PC-3 (cell line): ENCODE data around the gene ANGPTL4. TPM values are rescaled to one million over a fixed set of nuclear protein-coding genes. Genes with fewer than 3 reads are reported as not detected.
A peak's percentile ranks its signal among the peaks of the same experiment; 100 is the strongest.

ENCODE experiments used
- ATAC-seq: fragments of 200-7000 bp; cut with Tn5 transposase; 2 replicates; pipeline ENCODE4 v1.9.1; 2020; ENCODE audit warnings: mild to moderate bottlenecking, moderate library complexity
- BruUV-seq: library from RNA; stranded (reverse); fragments of 400-500 nt; replicated peaks from 2 replicates; lab custom pipeline; 2021; lab: Mats Ljungman, UMichigan
- CTCF ChIA-PET: fragments of 300-600 bp; sonication (Branson Sonifier 250); formaldehyde crosslinking; loops from one replicate; lab custom pipeline; 2022; ENCODE audit warnings: antibody characterized with exemption; lab: Charles Lee
- POLR2A ChIA-PET: fragments of 300-600 bp; sonication (Branson Sonifier 250); formaldehyde crosslinking; loops from one replicate; lab custom pipeline; 2022; ENCODE audit warnings: antibody characterized with exemption; ENCODE audit not compliant: unreplicated experiment; lab: Charles Lee
- DNase-seq: peaks from one replicate; pipeline ENCODE4 v3.0.0-alpha.2; 2015
- H2AFZ ChIP-seq: fragments of 300-600 bp; sonication (generic); 2 replicates; pipeline ENCODE4 v1.6.0; 2016; ENCODE audit warnings: antibody characterized with exemption, low read length
- H3F3A ChIP-seq: fragments of 300-600 bp; sonication (generic); one replicate; pipeline ENCODE4 v1.6.0; 2017; ENCODE audit warnings: antibody characterized with exemption, low read length, control low read depth, mild to moderate bottlenecking; ENCODE audit not compliant: unreplicated experiment
- H3K27ac ChIP-seq: fragments of 300-600 bp; sonication (generic); 2 replicates; pipeline ENCODE4 v1.5.1; 2016; ENCODE audit warnings: mild to moderate bottlenecking, low read length
- H3K27me3 ChIP-seq: fragments of 300-600 bp; sonication (generic); 2 replicates; pipeline ENCODE4 v1.6.1; 2016; ENCODE audit warnings: low read length, mixed read lengths
- H3K36me3 ChIP-seq: fragments of 300-600 bp; sonication (generic); 2 replicates; pipeline ENCODE4 v1.6.1; 2016; ENCODE audit warnings: low read depth, mixed run types, low read length, mixed read lengths
- H3K4me1 ChIP-seq: fragments of 300-600 bp; sonication (generic); 2 replicates; pipeline ENCODE4 v1.5.1; 2016; ENCODE audit warnings: low read length; ENCODE audit not compliant: insufficient read depth
- H3K4me2 ChIP-seq: fragments of 300-600 bp; sonication (generic); 2 replicates; pipeline ENCODE4 v1.6.0; 2016; ENCODE audit warnings: low read length
- H3K4me3 ChIP-seq: fragments of 300-600 bp; sonication (generic); 2 replicates; pipeline ENCODE4 v1.5.1; 2016; ENCODE audit warnings: mild to moderate bottlenecking, low read length, mixed read lengths
- H3K79me2 ChIP-seq: fragments of 300-600 bp; sonication (generic); 2 replicates; pipeline ENCODE4 v1.6.1; 2017; ENCODE audit warnings: low read length, mixed read lengths
- H3K9ac ChIP-seq: fragments of 300-600 bp; sonication (generic); 2 replicates; pipeline ENCODE4 v1.6.0; 2016; ENCODE audit warnings: mild to moderate bottlenecking, low read length
- H3K9me2 ChIP-seq: fragments of 300-600 bp; sonication (generic); replicated peaks from 2 replicates; pipeline ENCODE4 v1.6.1; 2016; ENCODE audit warnings: mixed run types, low read length, mixed read lengths
- H3K9me3 ChIP-seq: fragments of 300-600 bp; sonication (generic); 2 replicates; pipeline ENCODE4 v1.6.1; 2016; ENCODE audit warnings: low read length, mixed read lengths
- H4K20me1 ChIP-seq: fragments of 300-600 bp; sonication (generic); 2 replicates; pipeline ENCODE4 v1.6.1; 2016; ENCODE audit warnings: low read length, mixed read lengths
- EZH2 ChIP-seq: fragments of 300-600 bp; sonication (generic); IDR thresholded peaks from one replicate; pipeline ENCODE4 v1.6.1; 2017; ENCODE audit warnings: antibody characterized with exemption, mild to moderate bottlenecking, low read length; ENCODE audit not compliant: unreplicated experiment
- EZH2phosphoT487 ChIP-seq: fragments of 300-600 bp; sonication (generic); IDR thresholded peaks from 2 replicates; pipeline ENCODE4 v1.6.1; 2018; ENCODE audit warnings: mild to moderate bottlenecking, antibody characterized with exemption, low read length, borderline replicate concordance
- intact Hi-C: fragments of 100-400 bp; cut with micrococcal nuclease; formaldehyde crosslinking; loops from 2 replicates; pipeline ENCODE4 v1.9.0; 2023
- total RNA-seq: library from RNA; depleted of rRNA; stranded (reverse); fragments of >200 nt; gene quantifications from 2 replicates; pipeline ENCODE4 v1.2.3, GENCODE V29; 2014
- TF ChIP-seq, protein P1 (sequence below): fragments of 300-600 bp; sonication (generic); conservative IDR thresholded peaks from 2 replicates; pipeline ENCODE4 v1.5.1; 2017; ENCODE audit warnings: antibody characterized with exemption, low read depth, mild to moderate bottlenecking, low read length

ANGPTL4 gene
- total RNA-seq, 1 experiment from 2014 or later: 6.7 TPM

DNA sequence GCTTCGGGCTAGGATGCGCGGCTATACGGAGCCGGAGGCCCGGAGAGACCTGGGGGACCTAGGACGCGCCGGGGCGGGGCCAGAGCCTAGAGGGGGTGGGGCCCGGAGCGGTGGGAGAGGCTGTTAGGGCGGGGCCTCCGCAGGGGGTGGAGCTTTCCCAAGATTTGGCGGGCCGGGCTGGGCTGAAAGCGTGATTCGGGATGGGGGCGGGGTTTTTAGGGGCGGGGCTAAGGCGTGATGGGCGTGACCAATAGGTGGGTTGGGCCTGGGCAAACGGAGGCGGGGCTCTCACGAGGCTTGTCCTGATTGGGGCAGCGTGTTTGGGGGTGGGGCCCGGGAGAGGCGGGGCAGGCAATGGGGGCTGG lies 26.6 kb downstream of the ANGPTL4 start:
- H4K20me1 ChIP-seq: peaks cover 26% of the 10 kb centered on the region
- peaks cover 43% of the 10 kb centered on the region for H3K79me2 ChIP-seq
- ATAC-seq (peak; percentile 61), DNase-seq (peak; percentile 97)
- H3K27ac ChIP-seq: peak overlapping the region; percentile 94
- peak overlapping the region; percentile 96 for H3K4me2 ChIP-seq
- H3K4me1 ChIP-seq: peaks cover 39% of the 10 kb centered on the region
- BruUV-seq: no TSS peak
- ChIA-PET CTCF (interaction anchor here (0.6 to 1.0 kb wide), 3 partner anchors 34 to 56 kb away, joined by 7 to 12 read pairs (median 7); no protein-coding TSS in a partner anchor), POLR2A (interaction anchor here (0.5 to 0.6 kb wide), 5 partner anchors 22 to 208 kb away, joined by 3 to 22 read pairs (median 4); no protein-coding TSS in a partner anchor)
- no peaks in the 10 kb centered on the region for H3K9me2 ChIP-seq
- no peaks in the 10 kb centered on the region for H3K27me3 ChIP-seq
- TF ChIP-seq, protein P1, sequence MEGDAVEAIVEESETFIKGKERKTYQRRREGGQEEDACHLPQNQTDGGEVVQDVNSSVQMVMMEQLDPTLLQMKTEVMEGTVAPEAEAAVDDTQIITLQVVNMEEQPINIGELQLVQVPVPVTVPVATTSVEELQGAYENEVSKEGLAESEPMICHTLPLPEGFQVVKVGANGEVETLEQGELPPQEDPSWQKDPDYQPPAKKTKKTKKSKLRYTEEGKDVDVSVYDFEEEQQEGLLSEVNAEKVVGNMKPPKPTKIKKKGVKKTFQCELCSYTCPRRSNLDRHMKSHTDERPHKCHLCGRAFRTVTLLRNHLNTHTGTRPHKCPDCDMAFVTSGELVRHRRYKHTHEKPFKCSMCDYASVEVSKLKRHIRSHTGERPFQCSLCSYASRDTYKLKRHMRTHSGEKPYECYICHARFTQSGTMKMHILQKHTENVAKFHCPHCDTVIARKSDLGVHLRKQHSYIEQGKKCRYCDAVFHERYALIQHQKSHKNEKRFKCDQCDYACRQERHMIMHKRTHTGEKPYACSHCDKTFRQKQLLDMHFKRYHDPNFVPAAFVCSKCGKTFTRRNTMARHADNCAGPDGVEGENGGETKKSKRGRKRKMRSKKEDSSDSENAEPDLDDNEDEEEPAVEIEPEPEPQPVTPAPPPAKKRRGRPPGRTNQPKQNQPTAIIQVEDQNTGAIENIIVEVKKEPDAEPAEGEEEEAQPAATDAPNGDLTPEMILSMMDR: no peak
- TF ChIP-seq EZH2phosphoT487 (no peak), EZH2 (no peak)
- H3K9ac ChIP-seq: peak overlapping the region; percentile 98
- H3K9me3 ChIP-seq: no peaks in the 10 kb centered on the region
- intact Hi-C loops: loop anchor here (1.0 to 2.0 kb wide), 3 partner anchors 28 to 70 kb away; no protein-coding TSS in a partner anchor
- peaks cover 4% of the 10 kb centered on the region for H3F3A ChIP-seq
- peak overlapping the region; percentile 89 for H3K4me3 ChIP-seq
- H3K36me3 ChIP-seq: no peaks in the 10 kb centered on the region
- H2AFZ ChIP-seq: peak overlapping the region; percentile 83; the same call in 1 of the 2 replicates

DNA sequence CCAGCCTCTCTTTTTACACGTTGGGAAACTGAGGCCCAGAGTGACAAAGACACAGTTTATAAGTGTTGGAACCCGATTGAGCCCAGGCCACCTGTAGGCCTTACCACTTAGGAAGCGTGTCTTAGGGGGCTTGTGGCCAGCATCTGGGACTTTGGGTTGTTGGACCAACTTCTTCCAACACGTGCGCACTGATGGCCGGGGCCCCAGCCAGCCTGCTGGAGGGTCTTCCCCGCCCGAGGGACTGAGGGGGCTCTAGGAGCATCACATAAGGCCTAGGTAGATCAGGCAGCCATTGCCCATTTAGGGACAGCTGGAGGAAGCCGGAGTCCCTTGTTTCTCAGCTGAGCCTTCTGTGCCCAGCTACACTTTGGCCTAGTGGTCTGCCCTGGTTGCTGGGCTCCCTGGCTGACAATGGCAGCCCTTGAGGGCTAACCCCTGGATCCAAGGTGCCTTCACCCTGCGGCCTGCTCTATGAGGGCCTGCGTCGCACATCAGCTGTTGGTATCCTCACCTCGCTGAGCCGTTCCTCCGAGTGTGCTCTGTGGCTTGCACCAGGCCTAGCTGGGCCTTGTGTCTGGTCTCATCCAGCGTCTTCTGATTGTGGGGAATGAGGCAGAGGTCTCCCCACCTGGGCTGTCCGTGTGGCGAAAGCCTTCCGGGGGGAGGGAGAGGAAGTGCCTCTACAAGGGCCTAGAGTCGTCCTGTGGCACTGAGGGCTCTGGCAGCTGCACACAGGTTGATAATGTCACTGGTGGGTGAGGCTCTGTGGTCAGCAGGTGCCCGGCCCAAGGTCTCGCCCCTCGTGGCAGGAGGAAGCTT lies 27.5 kb downstream of the ANGPTL4 start:
- Histone ChIP-seq H3K9ac (no peak overlapping the region), H3K9me2 (no peaks in the 10 kb centered on the region), H2AFZ (no peak overlapping the region), H3K36me3 (no peaks in the 10 kb centered on the region), H3K4me1 (peaks cover 35% of the 10 kb centered on the region), H3K79me2 (peaks cover 51% of the 10 kb centered on the region), H3K4me2 (peak overlapping the region; percentile 79), H3K27me3 (no peaks in the 10 kb centered on the region), H3K27ac (no peak overlapping the region), H3K9me3 (no peaks in the 10 kb centered on the region), H3F3A (peaks cover 4% of the 10 kb centered on the region), H3K4me3 (peak overlapping the region; percentile 51; the same call in 1 of the 2 replicates), H4K20me1 (peaks cover 34% of the 10 kb centered on the region)
- DNase-seq (no peak), ATAC-seq (no peak)
- BruUV-seq: TSS peak; percentile 59
- TF ChIP-seq EZH2: no peak
- TF ChIP-seq, protein P1: no peak
- no peak for TF ChIP-seq EZH2phosphoT487
- CTCF ChIA-PET: no interaction called here
- intact Hi-C loops: loop anchor here (2.0 kb wide), 2 partner anchors 37 to 69 kb away; no protein-coding TSS in a partner anchor
- POLR2A ChIA-PET: interaction anchor here (0.5 kb wide), 2 partner anchors 22 to 36 kb away, joined by 4 to 7 read pairs; no protein-coding TSS in a partner anchor
